ENCODE data around the gene HSPA9. TPM values are rescaled to one million over a fixed set of nuclear protein-coding genes. Genes with fewer than 3 reads are reported as not detected.
A peak's percentile ranks its signal among the peaks of the same experiment; 100 is the strongest.

Gene HSPA9
- total and polyA plus RNA-seq, 8 donors, result 33.9 to 177 (median 82.7) TPM

GRCh38 chr5:138542956-138543729, 32.1 kb downstream of the HSPA9 start, which contains the start of gene ETF1:
ETF1 (minus strand) TSS chr5:138543236; CDS start chr5:138542918, 318 bp downstream.
- Histone ChIP-seq H3K9me3 (no peaks in the 10 kb centered on the region), H3K4me3 (peak within 1 kb of the TSS; percentile 85 to 99 (median 92)), H3K4me1 (peaks cover 20 to 44% (median 31%) of the 10 kb centered on the region in 3 donors), H3K27me3 (no peaks in the 10 kb centered on the region), H3K27ac (peak within 1 kb of the TSS; percentile 96 to 99 (median 98)), H3K36me3 (no peaks in the 10 kb centered on the region)
- intact Hi-C loops (cut with DNase I), result no loop called here
- TF ChIP-seq CTCF (IDR thresholded peaks at IDR 0.05), result no peak
- DNase-seq (peak; percentile 99 to 100 (median 100)), ATAC-seq (peak; percentile 89 to 95 (median 91)), FAIRE-seq (peak; percentile 96)
- 0% methylated on average over 64 to 70 of the region's 70 CpGs for WGBS, 2 donors

- ATAC-seq, result no peak
- no peaks in the 10 kb centered on the region for H3K36me3 ChIP-seq
- no peak for TF ChIP-seq CTCF (IDR thresholded peaks at IDR 0.05)
- no peak for FAIRE-seq
- H3K27ac ChIP-seq, result peak overlapping the region; percentile 88 to 99 (median 97)
- WGBS, 2 donors, result 0 to 1% methylated on average over 41 to 47 of the region's 47 CpGs
- peak in 1 of 6 donors; percentile 23 for DNase-seq
- H3K4me1 ChIP-seq, result peaks cover 20 to 45% (median 31%) of the 10 kb centered on the region in 3 donors
- H3K9me3 ChIP-seq, result no peaks in the 10 kb centered on the region
- intact Hi-C loops (cut with DNase I), result no loop called here
- H3K4me3 ChIP-seq, result peak overlapping the region; percentile 85 to 99 (median 92)
- no peaks in the 10 kb centered on the region for H3K27me3 ChIP-seq
Measured at GRCh38 chr5:138542180-138542955, 32.8 kb downstream of the HSPA9 start.

- Histone ChIP-seq H3K4me1 (peaks cover 20 to 50% (median 31%) of the 10 kb centered on the region in 3 donors), H3K9me3 (no peaks in the 10 kb centered on the region), H3K27ac (peak overlapping the region in 3 of 4 donors; percentile 88 to 99 (median 98)), H3K27me3 (no peaks in the 10 kb centered on the region), H3K36me3 (no peaks in the 10 kb centered on the region), H3K4me3 (peak overlapping the region; percentile 85 to 99 (median 92))
- no peak for FAIRE-seq
- WGBS, 2 donors, result 4 to 14% methylated on average over 6 of the region's 6 CpGs
- no peak for TF ChIP-seq CTCF (IDR thresholded peaks at IDR 0.05)
- DNase-seq, result no peak
- ATAC-seq, result no peak
- intact Hi-C loops (cut with DNase I), result no loop called here
Measured at GRCh38 chr5:138541511-138542179, 33.6 kb downstream of the HSPA9 start.

GRCh38 chr5:138539791-138540190, 35.4 kb downstream of the HSPA9 start:
- no peak for DNase-seq
- intact Hi-C loops (cut with DNase I), result no loop called here
- Histone ChIP-seq H3K36me3 (no peaks in the 10 kb centered on the region), H3K27ac (no peak overlapping the region), H3K27me3 (no peaks in the 10 kb centered on the region), H3K4me3 (no peak overlapping the region), H3K9me3 (no peaks in the 10 kb centered on the region), H3K4me1 (peaks cover 17 to 35% (median 23%) of the 10 kb centered on the region in 3 donors)
- TF ChIP-seq CTCF (IDR thresholded peaks at IDR 0.05), result no peak
- no peak for ATAC-seq
- no peak for FAIRE-seq

Measured in pancreas (tissue), 10 donors.